CD4-positive, alpha-beta memory T cell (primary cell): Measurements from ENCODE around the gene MPND. TPM values are rescaled to one million over a fixed set of nuclear protein-coding genes. Genes with fewer than 3 reads are reported as not detected.

Experiments used
- CTCF ChIA-PET: fragments of 350-600 bp; sonication (Branson Sonifier 250); formaldehyde crosslinking; loops from one replicate; lab custom pipeline; 2021; ENCODE audit warnings: inconsistent platforms; ENCODE audit not compliant: partially characterized antibody; lab: Charles Lee
- POLR2A ChIA-PET: fragments of 350-600 bp; sonication (Branson Sonifier 250); formaldehyde crosslinking; loops from one replicate; lab custom pipeline; 2021; ENCODE audit not compliant: partially characterized antibody; lab: Charles Lee
- DNase-seq, 5 donors: peaks; one replicate each; pipeline versions ENCODE4 v3.0.0 to v3.0.0-alpha.2; 2020 to 2022; ENCODE audit warnings: mixed read lengths in 1 of 5
- H3K27ac ChIP-seq: one replicate; pipeline ENCODE4 v1.7.0; 2013; ENCODE audit warnings: low read depth, low read length
- H3K27me3 ChIP-seq: 2 replicates; pipeline ENCODE4 v1.7.0; 2013; ENCODE audit warnings: mild to moderate bottlenecking, low read length, moderate library complexity; ENCODE audit not compliant: insufficient read depth
- H3K36me3 ChIP-seq: 2 replicates; pipeline ENCODE4 v1.7.0; 2013; ENCODE audit warnings: mild to moderate bottlenecking, low read length, moderate library complexity; ENCODE audit not compliant: insufficient read depth
- H3K4me1 ChIP-seq: 2 replicates; pipeline ENCODE4 v1.7.0; 2013; ENCODE audit warnings: mild to moderate bottlenecking, low read length, moderate library complexity; ENCODE audit not compliant: insufficient read depth
- H3K4me3 ChIP-seq, 2 donors: one replicate each; pipeline ENCODE4 v1.7.0; 2013; ENCODE audit warnings: low read length in 2 of 2, mild to moderate bottlenecking in 1 of 2
- H3K9me3 ChIP-seq, 2 donors: one replicate each; pipeline ENCODE4 v1.7.0; 2013; ENCODE audit warnings: low read length in 2 of 2, control low read depth in 1 of 2; ENCODE audit not compliant: control insufficient read depth in 1 of 2
- H3K27ac Mint-ChIP-seq, 7 donors: one replicate each; pipeline ENCODE4 v1.8.0; 2020 to 2021; ENCODE audit warnings: mixed read lengths in 7 of 7, mild to moderate bottlenecking in 6 of 7, inconsistent platforms in 3 of 7, moderate library complexity in 3 of 7
- H3K27me3 Mint-ChIP-seq, 2 donors: one replicate each; pipeline ENCODE4 v1.8.0; 2020 to 2021; ENCODE audit warnings: mixed read lengths in 2 of 2
- H3K36me3 Mint-ChIP-seq, 2 donors: one replicate each; pipeline ENCODE4 v1.8.0; 2020 to 2021; ENCODE audit warnings: mixed read lengths in 2 of 2, inconsistent platforms in 1 of 2, mild to moderate bottlenecking in 1 of 2
- H3K4me1 Mint-ChIP-seq, 4 donors: one replicate each; pipeline ENCODE4 v1.8.0; 2020 to 2021; ENCODE audit warnings: mixed read lengths in 4 of 4, mild to moderate bottlenecking in 1 of 4
- H3K4me3 Mint-ChIP-seq, 8 donors: one replicate each; pipeline ENCODE4 v1.8.0; 2020 to 2021; ENCODE audit warnings: mixed read lengths in 8 of 8, mild to moderate bottlenecking in 7 of 8, moderate library complexity in 6 of 8, inconsistent platforms in 3 of 8
- H3K9me3 Mint-ChIP-seq, 8 donors: one replicate each; pipeline ENCODE4 v1.8.0; 2020 to 2021; ENCODE audit warnings: mixed read lengths in 8 of 8, mild to moderate bottlenecking in 5 of 8, inconsistent platforms in 3 of 8, moderate library complexity in 1 of 8
- intact Hi-C: fragments of 100-400 bp; cut with micrococcal nuclease; formaldehyde crosslinking; loops from one replicate; pipeline ENCODE4 v1.15.1; 2023
- polyA plus RNA-seq, 2 donors: library from polyadenylated mRNA; unstranded; fragments of 300-500 nt; fragmentation: Illumina TruSeq; gene quantifications; one replicate each; pipeline ENCODE4 v1.2.3, GENCODE V29; 2021
- total RNA-seq, 2 experiments: library from RNA; stranded (reverse); gene quantifications; one replicate each; pipeline ENCODE4 v1.2.3, GENCODE V29; 2021

The MPND gene
- total RNA-seq (10 to 100 TPM; 24.7 to 27.0 TPM), polyA plus RNA-seq (1 to 10 TPM; 3.5 to 9.2 TPM)

DNA sequence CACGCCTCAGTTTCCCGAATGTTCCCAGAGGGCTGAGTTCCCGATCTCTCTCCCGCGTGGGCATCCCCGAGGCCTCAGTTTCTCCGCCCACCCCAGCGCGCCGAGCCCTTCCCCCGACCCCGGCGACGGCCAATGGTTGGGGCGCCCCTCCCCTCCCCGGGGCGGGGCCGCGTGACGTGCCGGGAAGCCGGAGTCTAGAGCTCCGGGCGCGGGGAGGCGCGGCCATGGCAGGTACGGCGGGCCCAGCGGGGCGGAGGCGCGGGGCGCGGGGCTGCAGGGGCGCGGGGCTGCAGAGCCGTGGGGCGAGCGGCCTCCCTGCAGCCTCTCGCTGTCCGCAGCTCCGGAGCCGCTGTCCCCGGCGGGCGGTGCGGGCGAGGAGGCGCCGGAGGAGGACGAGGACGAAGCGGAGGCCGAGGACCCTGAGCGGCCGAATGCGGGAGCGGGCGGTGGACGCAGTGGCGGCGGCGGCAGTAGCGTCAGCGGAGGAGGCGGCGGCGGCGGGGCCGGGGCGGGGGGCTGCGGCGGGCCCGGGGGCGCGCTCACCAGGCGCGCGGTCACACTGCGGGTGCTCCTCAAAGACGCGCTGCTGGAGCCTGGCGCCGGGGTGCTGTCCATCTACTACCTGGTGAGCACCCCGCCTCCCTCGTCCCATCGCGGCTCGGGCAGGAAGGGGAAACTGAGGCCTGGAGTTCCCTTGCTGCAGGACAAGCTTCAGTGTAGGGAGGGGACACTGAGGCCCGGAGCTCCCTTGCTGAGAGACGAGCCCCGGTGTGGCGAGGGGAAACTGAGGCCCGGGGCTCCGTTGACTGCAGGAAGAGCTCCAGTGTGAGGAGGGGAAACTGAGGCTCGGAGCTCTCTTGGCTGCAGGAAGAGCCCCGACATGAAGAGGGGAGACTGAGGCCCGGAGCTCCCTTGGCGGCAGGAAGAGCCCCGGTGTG is at the start of gene MPND:
MPND (plus strand) TSS at position 193 of the 938 bp plus-strand sequence; CDS start at position 225, 32 bp downstream.
- H3K9me3 Mint-ChIP-seq, result no peaks in the 10 kb centered on the region
- H3K27ac Mint-ChIP-seq, result peak within 1 kb of the TSS; percentile 88 to 97 (median 95)
- POLR2A ChIA-PET, result interaction anchor here (0.5 to 4.5 kb wide), 27 partner anchors 9 to 717 kb away, joined by 3 to 42 read pairs (median 4); partner anchors contain the start of genes CHAF1A, EEF2, HDGFL2 and MRPL54
- peaks cover 4 to 16% of the 10 kb centered on the region in 2 donors for H3K36me3 Mint-ChIP-seq
- H3K27me3 ChIP-seq, result no peaks in the 10 kb centered on the region
- H3K4me1 ChIP-seq, result peaks cover 20% of the 10 kb centered on the region
- no peaks in the 10 kb centered on the region for H3K9me3 ChIP-seq
- peak within 1 kb of the TSS; percentile 79 for H3K27ac ChIP-seq
- H3K4me1 Mint-ChIP-seq, result peaks cover 11 to 34% (median 21%) of the 10 kb centered on the region in 4 donors
- H3K36me3 ChIP-seq, result no peaks in the 10 kb centered on the region
- peak within 1 kb of the TSS; percentile 81 to 93 (median 91) for H3K4me3 Mint-ChIP-seq
- CTCF ChIA-PET, result interaction anchor here (0.7 to 3.5 kb wide), 6 partner anchors 9 to 97 kb away, joined by 3 to 36 read pairs (median 6); partner anchors contain the start of genes CHAF1A and YJU2
- H3K4me3 ChIP-seq, result peak within 1 kb of the TSS; percentile 91 to 98
- no peaks in the 10 kb centered on the region for H3K27me3 Mint-ChIP-seq
- peak; percentile 89 to 95 (median 91) for DNase-seq
- intact Hi-C loops, result loop anchor here (1.0 to 5.0 kb wide), 5 partner anchors 15 to 161 kb away; partner anchors contain the start of genes ANKRD24, FSD1, SH3GL1 and SIRT6

GRCh38 chr19:4294389-4294788 is 49.0 kb upstream of the MPND start:
- peaks cover 0 to 2% of the 10 kb centered on the region in 2 donors for H3K27me3 Mint-ChIP-seq
- H3K4me1 ChIP-seq, result no peaks in the 10 kb centered on the region
- POLR2A ChIA-PET, result no interaction called here
- no peaks in the 10 kb centered on the region for H3K9me3 ChIP-seq
- no peaks in the 10 kb centered on the region for H3K36me3 ChIP-seq
- no peak overlapping the region for H3K27ac Mint-ChIP-seq
- no peak overlapping the region for H3K27ac ChIP-seq
- intact Hi-C loops, result no loop called here
- no peak for DNase-seq
- H3K4me3 ChIP-seq, result no peak overlapping the region
- no peak overlapping the region for H3K4me3 Mint-ChIP-seq
- H3K9me3 Mint-ChIP-seq, result no peaks in the 10 kb centered on the region
- H3K4me1 Mint-ChIP-seq, result peaks cover 0 to 3% (median 0%) of the 10 kb centered on the region in 4 donors
- CTCF ChIA-PET, result no interaction called here
- H3K27me3 ChIP-seq, result no peaks in the 10 kb centered on the region
- H3K36me3 Mint-ChIP-seq, result no peaks in the 10 kb centered on the region

- POLR2A ChIA-PET, result no interaction called here
- Mint-ChIP-seq H3K27ac (no peak overlapping the region), H3K36me3 (no peaks in the 10 kb centered on the region), H3K4me3 (no peak overlapping the region), H3K9me3 (no peaks in the 10 kb centered on the region), H3K27me3 (peaks cover 0 to 2% of the 10 kb centered on the region in 2 donors), H3K4me1 (peaks cover 0 to 7% (median 1%) of the 10 kb centered on the region in 4 donors)
- Histone ChIP-seq H3K27me3 (no peaks in the 10 kb centered on the region), H3K27ac (no peak overlapping the region), H3K36me3 (no peaks in the 10 kb centered on the region), H3K4me3 (no peak overlapping the region), H3K4me1 (no peaks in the 10 kb centered on the region), H3K9me3 (no peaks in the 10 kb centered on the region)
- intact Hi-C loops, result no loop called here
- CTCF ChIA-PET, result no interaction called here
- no peak for DNase-seq
Observed at GRCh38 chr19:4295972-4296771, 47.2 kb upstream of the MPND start.

- Mint-ChIP-seq H3K27ac (peak overlapping the region in 1 of 7 donors; percentile 18), H3K9me3 (no peaks in the 10 kb centered on the region), H3K4me3 (no peak overlapping the region), H3K4me1 (peaks cover 10 to 22% (median 13%) of the 10 kb centered on the region in 4 donors), H3K36me3 (no peaks in the 10 kb centered on the region), H3K27me3 (peaks cover 0 to 2% of the 10 kb centered on the region in 2 donors)
- no peaks in the 10 kb centered on the region for H3K9me3 ChIP-seq
- H3K27me3 ChIP-seq, result no peaks in the 10 kb centered on the region
- ChIA-PET POLR2A (no interaction called here), CTCF (interaction anchor here (0.5 kb wide), 1 partner anchor 311 kb away, joined by 3 read pairs; no protein-coding TSS in a partner anchor)
- H3K4me1 ChIP-seq, result peaks cover 10% of the 10 kb centered on the region
- no peaks in the 10 kb centered on the region for H3K36me3 ChIP-seq
- no peak overlapping the region for H3K4me3 ChIP-seq
- no peak overlapping the region for H3K27ac ChIP-seq
- intact Hi-C loops, result no loop called here
- no peak for DNase-seq
Observed at GRCh38 chr19:4297901-4298809, 45.2 kb upstream of the MPND start.

GRCh38 chr19:4298810-4299550 is 44.4 kb upstream of the MPND start:
- Mint-ChIP-seq H3K4me3 (peak overlapping the region in 3 of 8 donors; percentile 0 to 69 (median 39)), H3K27me3 (peaks cover 0 to 2% of the 10 kb centered on the region in 2 donors), H3K27ac (peak overlapping the region in 2 of 7 donors; percentile 2 to 18), H3K9me3 (no peaks in the 10 kb centered on the region), H3K36me3 (no peaks in the 10 kb centered on the region), H3K4me1 (peaks cover 12 to 25% (median 16%) of the 10 kb centered on the region in 4 donors)
- H3K4me3 ChIP-seq, result no peak overlapping the region
- no peak overlapping the region for H3K27ac ChIP-seq
- intact Hi-C loops, result no loop called here
- POLR2A ChIA-PET, result no interaction called here
- H3K4me1 ChIP-seq, result peaks cover 14% of the 10 kb centered on the region
- DNase-seq, result no peak
- H3K27me3 ChIP-seq, result no peaks in the 10 kb centered on the region
- CTCF ChIA-PET, result interaction anchor here (0.5 kb wide), 1 partner anchor 311 kb away, joined by 3 read pairs; no protein-coding TSS in a partner anchor
- no peaks in the 10 kb centered on the region for H3K9me3 ChIP-seq
- no peaks in the 10 kb centered on the region for H3K36me3 ChIP-seq

DNA sequence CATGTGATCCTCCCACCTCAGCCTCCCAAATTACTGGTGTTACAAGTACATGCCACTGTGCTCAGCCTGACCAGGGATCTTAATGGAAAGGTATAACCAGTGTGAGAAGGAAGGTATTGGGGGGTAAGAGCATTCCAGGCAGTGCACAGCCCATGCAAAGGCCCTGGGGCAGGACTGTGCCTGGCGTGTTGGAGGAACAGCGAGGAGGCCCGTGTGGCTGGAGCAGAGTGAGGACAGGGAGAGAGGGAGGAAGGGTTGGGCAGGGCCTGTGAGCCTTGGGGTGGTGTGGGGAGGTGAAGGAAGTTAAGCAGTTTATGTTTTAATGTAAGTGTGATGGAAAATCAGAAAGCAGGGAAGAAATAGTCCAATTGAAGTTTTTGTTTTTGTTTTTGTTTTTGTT is 42.8 kb upstream of the MPND start:
- CTCF ChIA-PET, result no interaction called here
- Histone ChIP-seq H3K9me3 (no peaks in the 10 kb centered on the region), H3K4me3 (no peak overlapping the region), H3K27ac (no peak overlapping the region), H3K4me1 (peaks cover 18% of the 10 kb centered on the region), H3K27me3 (no peaks in the 10 kb centered on the region), H3K36me3 (no peaks in the 10 kb centered on the region)
- Mint-ChIP-seq H3K4me1 (peaks cover 13 to 29% (median 21%) of the 10 kb centered on the region in 4 donors), H3K27ac (peak overlapping the region in 4 of 7 donors; percentile 43 to 88 (median 59)), H3K4me3 (peak overlapping the region in 5 of 8 donors; percentile 18 to 73 (median 46)), H3K27me3 (peaks cover 0 to 2% of the 10 kb centered on the region in 2 donors), H3K9me3 (no peaks in the 10 kb centered on the region), H3K36me3 (no peaks in the 10 kb centered on the region)
- no peak for DNase-seq
- intact Hi-C loops, result loop anchor here (5.0 kb wide), 1 partner anchor 42 kb away; the partner anchor contains the start of gene MPND
- POLR2A ChIA-PET, result no interaction called here
